ENCODE results near the gene TBX1.

The TBX1 gene

DNA sequence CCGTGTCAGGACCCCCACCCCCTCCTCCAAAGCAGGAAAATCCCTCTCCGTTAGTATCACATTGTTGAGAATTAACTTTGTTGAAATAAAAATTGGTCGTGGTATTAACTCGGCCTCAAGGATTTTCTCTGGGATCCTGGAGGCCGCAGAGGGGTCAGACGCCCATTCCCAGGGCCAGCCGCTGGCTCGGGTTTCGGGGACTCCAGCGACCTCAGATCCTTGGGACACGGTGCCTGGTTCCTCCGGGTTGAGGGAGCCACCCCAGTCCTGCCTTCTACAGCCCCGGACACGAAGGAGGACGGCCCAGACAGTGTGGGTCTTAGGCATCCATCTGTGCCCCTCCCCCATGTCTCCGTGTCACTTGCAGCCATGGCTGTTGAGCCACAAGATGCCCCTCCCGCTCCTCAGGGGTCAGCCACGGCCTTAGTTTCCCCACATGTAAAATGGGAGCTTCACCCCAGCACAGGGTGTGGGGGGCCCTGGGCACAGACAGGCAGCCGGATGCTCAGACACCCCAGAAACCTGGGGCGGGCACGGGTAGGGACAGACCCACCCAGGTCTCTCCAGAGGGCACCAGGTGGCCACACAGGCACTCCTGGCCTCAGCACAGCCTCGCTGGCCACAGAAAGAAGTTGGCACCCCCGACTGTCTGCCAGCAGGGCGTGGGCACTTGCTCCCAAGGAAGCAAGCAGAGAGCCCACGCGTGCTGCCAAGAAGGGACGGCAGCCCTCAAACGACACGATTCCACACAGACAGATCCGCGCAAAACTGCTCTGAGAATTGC, 21.7 kb upstream of the TBX1 start:
- DNase-seq (ENCODE audit: low read depth) = no peak

DNA sequence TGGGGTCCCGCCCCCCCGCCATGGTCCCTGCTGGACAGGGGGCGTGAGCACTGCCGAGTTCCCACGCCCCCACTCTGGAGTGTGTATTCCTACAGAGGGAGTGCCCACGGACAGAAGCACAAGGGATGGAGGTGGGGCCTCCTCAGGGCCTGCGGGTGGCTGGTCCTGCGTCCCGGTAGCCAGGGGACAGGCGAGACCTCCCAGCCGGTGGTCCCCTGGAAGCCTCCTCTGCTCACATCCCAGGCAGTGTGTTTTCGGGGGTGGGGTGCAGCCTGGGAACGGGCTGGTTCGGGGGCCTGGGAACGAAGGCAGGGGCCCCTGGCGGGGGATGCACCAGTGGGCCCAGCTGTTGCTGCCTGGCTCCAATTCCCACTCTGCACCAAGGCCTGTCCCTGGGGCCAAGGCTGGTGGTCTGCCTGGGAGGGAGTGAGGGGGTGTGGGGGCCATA, 21.1 kb upstream of the TBX1 start:
- no peak for DNase-seq (ENCODE audit: low read depth)

DNA sequence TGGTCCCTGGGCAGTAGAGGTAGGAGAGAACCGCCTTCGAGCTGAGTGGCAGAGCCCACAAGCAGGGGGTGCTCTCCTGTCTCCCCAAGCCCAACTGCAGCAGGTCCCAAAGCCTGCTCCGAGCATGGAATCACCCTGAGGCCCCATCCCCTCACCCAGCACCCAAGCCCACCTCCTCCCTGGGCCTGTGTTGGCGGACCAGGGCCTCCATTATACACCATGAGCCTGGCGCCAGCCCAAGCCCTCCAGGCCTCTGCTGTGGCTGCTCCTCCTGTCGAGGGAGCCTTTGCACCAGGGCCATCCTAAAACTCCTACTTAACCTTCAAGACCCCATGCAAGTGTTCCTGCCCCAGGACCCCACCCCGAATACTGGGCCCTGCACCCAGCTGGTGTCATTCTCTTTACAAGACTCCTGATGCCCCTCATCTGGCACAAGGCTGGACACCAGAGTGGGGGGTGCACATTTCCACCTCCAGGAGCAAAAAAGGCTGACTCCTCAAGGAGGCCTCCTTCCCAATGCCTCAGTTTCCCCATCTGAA, 20.6 kb upstream of the TBX1 start:
- DNase-seq (ENCODE audit: low read depth) = no peak

DNA sequence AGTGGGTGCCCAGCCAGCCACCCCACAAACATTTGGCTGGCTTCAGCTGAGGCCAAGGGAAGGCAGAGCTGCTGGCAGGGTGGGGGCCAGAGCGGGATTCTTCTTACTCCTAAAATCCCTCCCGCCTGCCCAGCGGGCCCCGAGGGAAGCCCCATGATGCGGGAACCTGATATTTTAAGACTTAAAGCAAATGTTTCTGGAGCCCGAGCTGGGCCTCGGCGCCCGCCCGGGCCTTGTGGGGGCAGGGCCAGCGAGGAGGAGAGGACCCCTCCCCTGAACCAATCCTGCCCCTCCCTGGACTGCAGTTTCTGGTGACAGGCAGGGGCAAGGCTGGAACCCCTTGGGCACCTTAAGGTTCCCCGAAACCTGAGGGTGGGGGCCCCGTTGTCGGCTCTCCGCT, 20.0 kb upstream of the TBX1 start:
- no peak for DNase-seq (ENCODE audit: low read depth)

DNA sequence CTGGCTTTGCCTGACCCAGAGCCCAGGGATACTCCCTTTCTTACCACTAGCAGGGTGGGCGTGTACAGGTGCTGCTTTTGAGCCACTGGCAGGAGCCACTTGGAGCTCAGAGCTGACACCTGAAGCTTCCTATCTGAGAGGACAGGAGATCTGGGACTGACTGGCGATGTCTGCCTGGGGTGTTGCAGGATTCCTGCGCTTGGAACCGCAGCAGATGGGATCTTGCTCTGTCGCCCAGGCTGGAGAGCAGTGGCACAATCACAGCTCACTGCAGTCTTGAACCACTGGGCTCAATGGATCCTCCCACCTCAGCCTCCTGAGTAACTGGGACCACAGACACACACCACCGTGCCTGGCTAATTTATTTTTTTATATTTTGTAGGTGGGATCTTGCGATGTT, 19.5 kb upstream of the TBX1 start:
- DNase-seq (ENCODE audit: low read depth) = no peak

DNA sequence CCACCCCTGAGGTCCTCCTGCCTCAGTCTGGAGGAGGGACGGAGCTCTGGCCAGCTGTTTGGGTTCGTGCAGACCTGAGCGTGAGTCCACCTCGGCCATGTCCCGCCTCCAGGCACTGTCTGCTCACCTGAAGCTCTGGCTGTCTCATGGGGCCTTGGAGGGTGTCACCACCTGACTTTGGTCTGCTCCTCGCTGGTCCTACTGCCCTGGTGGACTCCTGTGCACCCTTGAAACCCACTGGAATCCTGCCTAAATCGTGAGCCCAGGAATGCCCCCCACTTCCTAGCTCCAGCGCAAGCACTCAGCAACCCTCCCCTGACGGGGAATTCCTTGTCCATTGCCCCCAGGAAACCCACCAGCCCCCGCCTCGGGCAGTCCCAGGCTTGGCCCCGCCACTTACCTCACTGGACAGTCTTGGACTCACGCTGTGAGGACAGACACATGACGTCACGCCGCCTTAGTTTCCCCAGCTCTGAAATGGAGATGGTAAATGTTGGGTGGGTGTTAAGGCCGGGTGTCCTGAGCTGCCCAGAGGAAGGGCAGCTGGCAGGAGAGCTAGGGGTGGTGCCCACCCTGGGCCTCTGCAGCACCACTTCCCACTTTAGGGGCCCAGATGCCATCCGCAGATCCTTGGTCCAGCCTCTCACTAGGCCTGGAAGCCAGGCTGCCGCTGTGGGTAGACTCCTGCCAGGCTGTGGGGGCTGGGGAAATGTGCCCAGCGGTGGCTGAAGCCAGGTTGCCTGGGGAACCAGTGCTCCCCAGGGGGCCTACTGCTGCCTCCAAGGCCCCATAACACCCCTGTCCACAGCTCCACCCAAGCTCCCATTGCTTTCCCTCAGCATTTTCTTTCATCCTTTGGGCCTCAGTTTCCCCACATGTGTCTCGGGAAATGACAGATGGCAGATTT, 18.2 kb upstream of the TBX1 start:
- DNase-seq (ENCODE audit: low read depth) = no peak

DNA sequence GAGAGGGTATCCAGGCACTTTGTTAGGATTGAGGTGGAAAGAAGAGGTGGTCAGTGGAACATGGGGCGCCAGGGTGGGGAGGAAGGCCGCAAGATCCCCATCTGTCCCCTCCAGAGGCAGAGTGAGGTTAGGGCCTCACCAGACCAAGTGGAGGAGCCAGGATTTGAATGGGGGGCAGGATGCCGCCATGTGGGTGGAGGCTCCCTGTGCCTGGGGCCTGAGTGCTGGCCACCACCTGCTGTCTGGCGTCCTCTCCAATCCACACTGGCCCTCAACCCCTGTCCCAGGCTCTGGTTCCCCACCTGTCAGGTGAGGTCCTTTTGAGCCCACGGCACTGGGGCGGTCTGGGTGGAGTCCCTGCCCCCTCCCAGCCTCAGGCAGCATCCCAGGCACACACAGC, 17.5 kb upstream of the TBX1 start:
- DNase-seq (ENCODE audit: low read depth) = no peak

DNA sequence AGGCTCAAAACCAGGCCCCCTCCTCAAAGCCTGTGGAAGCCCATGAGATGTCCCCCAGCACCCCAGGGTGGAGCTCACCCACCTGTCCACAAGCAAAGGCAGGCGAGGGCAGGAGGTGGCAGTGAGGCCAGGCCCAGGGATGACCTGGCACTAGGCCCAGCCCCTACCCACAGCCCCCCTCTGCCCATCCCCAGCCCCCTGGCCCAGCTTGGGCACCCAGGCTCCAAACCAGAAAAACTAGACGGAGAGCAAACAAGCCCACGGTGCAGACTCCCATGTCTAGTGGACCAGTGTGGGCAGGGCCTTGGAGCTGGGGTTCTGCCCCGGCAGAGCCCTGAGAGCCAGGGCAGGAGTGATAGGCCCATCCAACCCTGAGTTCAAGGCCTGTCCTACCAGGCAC, 16.9 kb upstream of the TBX1 start:
- DNase-seq (ENCODE audit: low read depth) = no peak

DNA sequence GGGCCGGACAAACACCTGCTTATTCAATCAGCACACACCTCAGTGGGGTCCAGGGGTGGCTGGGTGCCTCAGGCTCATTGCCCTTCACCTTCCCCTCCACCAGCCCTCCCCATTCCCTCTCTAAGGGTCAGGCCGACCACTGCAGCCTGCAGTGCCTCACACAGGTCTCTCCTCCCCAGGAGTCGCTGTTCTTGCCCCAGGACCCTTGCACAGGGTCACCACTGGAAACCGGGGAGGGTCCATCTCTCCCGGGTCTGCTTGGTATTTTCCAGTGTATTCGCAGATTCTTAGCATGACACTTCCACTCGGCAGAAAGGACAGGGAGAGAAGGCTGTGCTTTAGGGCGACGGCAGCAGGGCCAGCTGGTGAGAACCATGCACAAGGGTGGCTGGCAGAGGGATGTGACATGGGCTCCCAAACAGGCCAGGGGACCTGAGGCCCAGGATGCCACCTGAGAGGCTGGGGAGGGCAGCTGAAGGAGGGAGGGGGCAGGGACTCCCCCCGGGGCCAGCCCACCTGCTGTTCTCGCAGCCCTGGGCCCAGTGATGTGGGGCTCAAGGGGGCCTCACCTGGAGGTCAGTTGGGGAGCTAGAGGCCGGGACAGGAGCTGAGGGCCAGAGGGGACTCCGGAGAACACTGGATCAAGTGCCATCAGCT, 16.1 kb upstream of the TBX1 start:
- no peak for DNase-seq (ENCODE audit: low read depth)

DNA sequence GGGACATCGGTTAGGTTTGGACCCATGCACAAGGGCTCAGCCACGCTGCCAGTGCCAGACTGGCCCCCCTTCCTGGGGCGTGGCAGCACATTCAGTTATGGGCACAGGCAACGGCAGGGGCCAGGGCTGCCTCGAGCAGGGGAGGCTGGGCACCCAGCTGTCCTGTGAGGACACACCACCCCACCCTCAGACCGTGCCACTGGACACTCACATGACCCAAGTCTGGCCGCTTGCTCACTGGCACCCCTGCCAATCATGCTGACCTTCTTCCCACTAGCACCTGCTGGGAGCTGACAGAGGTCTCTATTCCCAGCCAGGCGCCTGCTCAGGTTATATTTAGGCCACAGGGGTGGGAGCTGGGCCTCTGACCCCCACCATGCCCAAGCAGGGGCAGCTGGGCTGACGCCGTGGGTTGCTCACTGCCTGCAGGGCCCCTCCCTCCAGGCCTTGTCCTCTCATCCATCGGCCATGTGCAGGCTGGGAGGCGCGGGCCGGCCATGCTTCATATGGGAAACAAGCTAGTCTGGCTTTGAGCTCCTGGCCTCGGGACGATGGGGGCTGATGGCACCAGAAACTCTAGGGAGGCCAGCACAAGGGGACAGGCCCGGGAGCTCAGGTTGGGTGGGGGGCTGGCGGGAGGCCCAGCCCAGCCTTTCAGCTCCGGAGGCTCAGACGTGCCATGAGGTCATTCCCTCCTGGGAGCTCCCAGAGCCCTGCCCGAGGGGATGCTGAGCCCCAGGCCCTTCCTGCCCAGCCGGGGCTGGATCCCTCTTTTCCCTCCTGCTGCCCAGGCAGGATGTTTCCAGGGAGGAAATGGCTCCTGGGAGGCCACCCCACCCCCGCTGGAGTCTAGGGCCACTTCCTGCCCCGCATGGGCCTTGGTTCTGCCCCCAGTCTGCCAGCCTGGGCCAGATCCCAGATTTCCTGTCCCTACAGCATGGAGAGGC, 15.2 kb upstream of the TBX1 start:
- no peak for DNase-seq (ENCODE audit: low read depth)

DNA sequence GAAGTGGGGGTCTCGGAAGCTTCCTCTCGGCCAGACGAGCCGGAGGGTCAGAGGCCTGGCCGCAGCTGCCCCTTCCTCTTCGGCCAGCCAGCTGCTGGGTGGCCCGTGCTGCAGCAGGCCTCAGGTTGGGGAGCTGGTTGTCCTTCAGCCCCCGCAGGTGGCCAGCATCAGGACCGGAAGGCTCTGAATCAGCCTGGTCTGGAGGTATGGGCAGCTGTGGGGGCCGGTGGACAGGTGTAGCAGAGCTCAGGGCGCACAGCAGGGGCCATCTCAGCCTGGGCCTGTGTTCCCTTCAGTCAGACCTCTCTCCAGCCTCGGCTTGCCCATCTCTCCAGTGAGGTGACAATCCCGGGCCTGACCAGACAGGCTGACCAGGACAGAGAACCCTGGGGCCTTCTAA, 13.9 kb upstream of the TBX1 start:
- no peak for DNase-seq (ENCODE audit: low read depth)

DNA sequence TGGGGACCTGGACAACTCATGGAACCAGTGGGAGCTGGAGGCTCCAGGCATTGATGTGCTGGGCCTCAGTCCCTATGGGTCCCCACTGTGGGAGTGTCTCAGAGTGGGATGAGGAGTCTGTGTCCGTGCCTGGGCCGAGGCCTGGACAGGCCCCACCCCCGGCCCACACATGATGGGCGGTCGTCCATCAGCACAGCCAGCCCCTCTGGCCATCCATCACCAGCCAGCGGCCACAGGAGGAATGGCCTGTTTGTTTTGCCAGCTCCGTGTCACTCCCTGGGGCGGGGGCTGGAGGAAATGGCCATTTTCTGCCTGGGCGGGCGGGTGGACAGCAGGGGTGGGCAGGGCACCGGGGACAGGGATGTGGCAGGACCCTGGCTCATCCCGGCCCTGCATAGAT, 13.0 kb upstream of the TBX1 start:
- no peak for DNase-seq (ENCODE audit: low read depth)

DNA sequence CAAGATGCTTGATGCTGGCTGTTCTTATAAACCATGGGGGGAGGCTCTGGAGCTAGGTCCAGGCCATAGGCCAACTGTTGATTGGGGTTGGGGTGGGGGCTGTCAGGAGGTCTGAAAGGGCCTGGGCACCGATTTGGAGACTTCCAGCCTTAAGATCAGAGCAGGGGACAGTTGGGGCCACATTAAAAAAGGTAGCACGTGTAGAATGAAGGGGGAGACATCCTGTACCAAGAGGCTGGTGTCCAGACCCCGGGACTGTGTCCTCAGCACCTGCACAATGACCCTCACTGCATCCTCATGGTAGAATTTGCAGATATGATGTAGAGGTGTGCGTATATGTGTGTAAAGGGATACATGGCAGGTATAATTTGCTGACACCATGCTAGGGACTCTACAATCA, 12.4 kb upstream of the TBX1 start:
- no peak for DNase-seq (ENCODE audit: low read depth)

DNA sequence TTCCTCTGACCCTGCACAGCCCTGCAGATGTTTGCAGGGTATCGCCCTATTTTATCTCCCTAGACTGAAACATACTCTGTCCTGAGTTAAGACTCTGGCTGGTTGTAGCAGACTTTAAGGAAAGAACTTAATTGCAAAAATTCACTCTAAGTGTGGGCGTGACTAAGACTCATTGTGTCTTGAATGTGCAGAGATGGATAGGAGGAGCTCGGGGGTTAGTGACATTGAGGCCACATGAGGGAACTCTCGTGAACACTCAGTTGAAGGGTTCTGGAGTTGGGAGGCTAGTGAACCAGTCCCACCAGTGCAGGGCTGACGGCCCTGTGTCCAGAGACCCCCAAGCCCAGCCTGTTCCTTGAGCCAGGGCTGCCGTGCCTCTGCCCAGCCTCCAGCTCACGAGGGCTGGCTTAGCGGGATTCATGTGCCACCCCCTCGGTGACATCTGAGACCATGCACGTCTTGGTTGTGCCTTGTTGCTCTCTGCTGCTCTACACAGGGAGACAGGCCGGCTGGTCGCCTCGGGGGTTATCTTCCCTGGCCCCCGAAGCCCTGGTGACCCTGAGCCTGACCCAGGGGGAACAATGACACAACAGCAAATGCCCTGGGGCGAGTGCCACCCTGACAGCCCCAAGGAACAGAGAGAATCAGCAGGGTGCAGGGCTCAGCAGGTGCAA, 11.4 kb upstream of the TBX1 start:
- no peak for DNase-seq (ENCODE audit: low read depth)

DNA sequence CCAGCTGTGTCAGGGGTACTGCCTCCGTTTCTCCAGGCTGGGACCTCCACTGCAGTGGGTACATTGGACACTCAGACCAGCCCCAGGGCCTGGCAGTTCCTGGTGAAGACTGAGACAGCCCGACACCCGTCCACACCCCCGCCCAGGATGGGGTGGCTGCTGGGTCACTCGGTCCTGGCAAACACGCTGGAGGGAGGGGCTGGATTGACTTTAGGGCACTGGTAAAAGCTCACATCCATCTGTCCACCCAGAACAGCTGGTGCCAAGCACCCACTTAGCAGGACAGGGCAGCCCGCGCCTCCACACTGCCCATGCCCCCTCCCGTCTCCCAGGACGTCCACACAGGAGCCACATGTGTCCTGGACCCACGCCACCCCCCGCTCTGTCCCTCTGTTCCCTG, 10.7 kb upstream of the TBX1 start:
- no peak for DNase-seq (ENCODE audit: low read depth)

DNA sequence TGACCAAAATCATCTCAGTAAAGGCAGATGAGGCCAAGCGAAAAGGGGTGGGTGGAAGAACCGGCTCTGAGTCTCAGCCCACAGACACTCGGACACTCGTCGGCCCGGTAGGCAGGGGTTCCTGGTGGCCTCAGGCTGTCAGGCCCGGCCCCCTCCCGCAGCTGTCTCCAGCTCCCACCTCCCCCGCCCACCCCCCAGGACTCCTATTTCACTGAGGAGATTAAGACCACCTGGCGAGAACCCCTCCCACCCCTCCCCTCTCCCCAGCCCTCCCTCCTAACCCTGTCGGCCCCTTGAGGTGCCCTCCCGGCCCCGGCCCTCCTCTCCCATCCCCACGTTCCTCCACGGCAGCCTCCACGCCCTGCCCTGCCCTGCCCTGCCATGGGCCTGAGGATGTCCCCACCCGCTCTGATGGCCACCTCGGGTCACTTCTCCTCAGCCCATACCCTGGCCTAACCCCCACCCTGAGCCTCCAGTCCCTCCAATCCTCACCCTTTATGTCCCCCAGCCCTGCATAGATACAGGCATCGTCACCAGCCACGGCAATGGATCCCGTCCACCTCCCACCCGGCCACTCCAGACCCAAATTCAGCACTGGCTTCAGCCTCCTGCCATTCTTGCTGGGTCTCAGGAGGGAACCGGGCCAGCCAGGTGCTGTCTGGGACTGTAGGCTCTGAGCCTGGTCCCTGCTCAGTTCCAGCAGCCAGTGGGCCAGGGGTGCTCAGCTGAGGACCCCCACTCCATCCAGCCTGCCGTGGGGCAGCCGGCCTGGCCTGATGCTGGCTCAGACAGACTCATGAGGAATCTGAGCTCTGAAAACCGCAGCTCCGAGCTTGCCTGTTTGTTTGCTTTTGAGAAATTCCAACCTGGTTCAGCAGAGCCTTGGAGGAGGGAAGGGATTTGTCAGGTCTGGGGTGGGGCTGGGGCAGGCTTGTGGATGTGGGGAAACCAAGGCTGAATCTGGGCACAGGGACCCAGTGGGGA, 9.8 kb upstream of the TBX1 start:
- no peak for DNase-seq (ENCODE audit: low read depth)

DNA sequence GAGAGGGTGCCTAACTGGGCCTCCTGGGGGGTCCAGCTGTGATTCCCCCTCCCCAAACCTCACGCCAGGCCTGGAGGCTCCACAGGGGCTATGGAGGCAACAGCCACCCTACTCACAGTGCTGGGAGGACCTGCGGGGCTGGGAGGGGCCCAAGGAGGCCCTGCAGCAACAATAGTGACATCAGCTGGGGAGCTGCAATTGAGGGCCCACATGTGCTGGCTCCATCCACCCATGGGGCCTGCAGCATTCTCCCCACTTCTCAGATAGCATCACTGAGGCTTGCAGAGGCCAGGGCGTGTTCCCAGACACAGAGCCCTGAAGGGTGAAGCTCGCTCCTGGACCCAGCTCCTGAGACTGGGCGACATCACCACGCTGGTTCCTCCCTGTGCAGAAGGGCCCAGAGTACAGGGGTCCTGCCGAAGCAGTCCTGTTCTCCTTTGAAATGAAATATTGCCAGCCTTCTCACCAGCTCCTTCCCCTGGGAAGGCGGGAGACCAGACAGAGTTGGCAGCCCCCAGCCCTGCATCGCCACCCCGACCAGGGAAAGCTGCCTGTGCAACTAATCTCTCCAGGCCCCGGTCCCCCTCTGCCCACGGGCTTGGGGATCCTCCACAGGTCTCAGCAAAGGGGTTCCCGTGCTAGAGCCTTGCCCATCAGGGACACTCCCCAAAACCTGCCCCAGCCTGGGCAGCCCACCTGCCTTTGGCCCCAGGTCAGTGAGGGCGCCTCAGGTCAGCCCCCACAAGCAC, 8.9 kb upstream of the TBX1 start:
- DNase-seq (ENCODE audit: low read depth) = no peak

DNA sequence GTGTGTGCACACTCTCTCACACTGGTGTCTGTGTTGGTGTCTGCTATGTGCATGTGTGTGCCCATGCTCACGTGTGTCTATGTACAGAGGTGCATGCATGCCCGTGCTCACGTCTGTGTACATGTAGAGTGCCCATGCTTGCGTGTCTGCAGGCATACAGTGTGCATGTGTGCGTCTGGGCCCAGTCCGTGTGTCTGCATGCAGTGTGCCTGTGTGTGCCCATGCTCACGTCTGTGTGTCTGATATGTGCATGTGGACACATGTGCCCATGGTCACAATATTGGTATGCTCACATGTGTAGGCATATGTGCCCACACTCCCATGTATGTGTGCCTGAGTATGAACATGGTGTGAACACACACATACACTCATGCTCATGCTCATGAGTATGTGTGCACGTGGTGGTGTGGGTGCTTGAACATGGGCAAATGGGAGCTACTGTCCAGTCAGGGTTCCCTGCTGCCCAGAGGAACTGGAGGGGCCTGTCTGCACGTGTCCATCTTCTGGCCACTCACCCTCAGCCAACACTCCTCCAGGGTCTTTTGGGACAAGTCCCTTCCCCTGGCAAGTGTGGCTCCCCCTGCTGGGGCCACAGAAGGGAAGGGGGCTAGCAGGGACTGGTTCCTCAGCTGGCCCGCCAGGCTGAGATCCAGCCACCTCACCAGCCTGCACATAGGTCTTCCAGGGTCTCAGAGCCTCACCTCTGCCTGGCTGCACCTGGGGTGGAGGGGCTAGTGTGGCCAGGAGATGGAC, 7.3 kb upstream of the TBX1 start:
- no peak for DNase-seq (ENCODE audit: low read depth)
